ENCODE data around the gene SLC25A39. TPM values are rescaled to one million over a fixed set of nuclear protein-coding genes. Genes with fewer than 3 reads are reported as not detected.

SLC25A39 gene
- total RNA-seq, 1 donor from 2014 or later: 93.1 TPM

DNA sequence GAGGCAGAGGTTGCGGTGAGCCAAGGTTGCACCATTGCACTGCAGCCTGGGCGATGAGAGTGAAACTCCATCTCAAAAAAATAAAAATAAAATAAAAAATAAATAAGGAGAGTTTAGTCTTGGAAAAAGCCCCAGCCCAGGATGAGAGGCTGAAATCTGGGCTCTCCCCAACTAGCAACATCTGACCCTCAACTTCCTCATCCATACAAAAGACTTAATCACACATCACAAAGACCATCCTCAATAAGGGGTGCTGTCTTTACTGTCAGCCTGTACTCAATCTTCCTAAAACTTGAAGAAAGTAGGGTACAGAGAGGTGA, 45.3 kb downstream of the SLC25A39 start:
- TF ChIP-seq POLR2A (IDR thresholded peaks at IDR 0.05) (no peak), POLR2AphosphoS5 (IDR thresholded peaks at IDR 0.05; ENCODE audit: insufficient read depth in 1 of 2, low read depth in 1 of 2) (no peak)
- TF ChIP-seq, protein P1, sequence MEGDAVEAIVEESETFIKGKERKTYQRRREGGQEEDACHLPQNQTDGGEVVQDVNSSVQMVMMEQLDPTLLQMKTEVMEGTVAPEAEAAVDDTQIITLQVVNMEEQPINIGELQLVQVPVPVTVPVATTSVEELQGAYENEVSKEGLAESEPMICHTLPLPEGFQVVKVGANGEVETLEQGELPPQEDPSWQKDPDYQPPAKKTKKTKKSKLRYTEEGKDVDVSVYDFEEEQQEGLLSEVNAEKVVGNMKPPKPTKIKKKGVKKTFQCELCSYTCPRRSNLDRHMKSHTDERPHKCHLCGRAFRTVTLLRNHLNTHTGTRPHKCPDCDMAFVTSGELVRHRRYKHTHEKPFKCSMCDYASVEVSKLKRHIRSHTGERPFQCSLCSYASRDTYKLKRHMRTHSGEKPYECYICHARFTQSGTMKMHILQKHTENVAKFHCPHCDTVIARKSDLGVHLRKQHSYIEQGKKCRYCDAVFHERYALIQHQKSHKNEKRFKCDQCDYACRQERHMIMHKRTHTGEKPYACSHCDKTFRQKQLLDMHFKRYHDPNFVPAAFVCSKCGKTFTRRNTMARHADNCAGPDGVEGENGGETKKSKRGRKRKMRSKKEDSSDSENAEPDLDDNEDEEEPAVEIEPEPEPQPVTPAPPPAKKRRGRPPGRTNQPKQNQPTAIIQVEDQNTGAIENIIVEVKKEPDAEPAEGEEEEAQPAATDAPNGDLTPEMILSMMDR (IDR thresholded peaks at IDR 0.05): no peak
- no peaks in the 10 kb centered on the region for H3K27me3 ChIP-seq
- no peaks in the 10 kb centered on the region for H3K36me3 ChIP-seq
- H3K4me1 ChIP-seq: no peaks in the 10 kb centered on the region
- H3K9me3 ChIP-seq: no peaks in the 10 kb centered on the region
- intact Hi-C loops (cut with DNase I): no loop called here
- no peak overlapping the region for H3K4me3 ChIP-seq
- H3K27ac ChIP-seq: no peak overlapping the region
- no peak for DNase-seq (ENCODE audit: extremely low spot score in 2 of 2)

DNA sequence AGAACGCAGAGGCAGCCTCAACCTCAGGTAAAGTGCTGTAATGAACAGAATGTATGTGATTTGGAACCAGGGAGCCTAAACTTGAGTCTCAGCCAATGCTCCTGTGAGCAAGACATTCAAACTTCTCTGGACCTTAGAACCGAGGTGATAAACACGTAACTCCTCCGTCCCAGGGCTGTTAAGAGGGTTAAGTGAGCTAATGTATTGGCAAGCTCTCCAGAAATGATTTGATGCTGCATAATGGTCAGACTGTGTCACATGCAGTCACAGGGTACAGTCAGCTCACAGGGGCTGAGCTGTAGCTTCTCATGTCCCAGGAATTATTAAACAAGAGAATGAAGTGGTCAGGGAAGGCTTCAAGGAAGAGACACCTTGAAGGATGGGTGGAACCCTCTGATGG, 46.6 kb downstream of the SLC25A39 start:
- no peak for DNase-seq (ENCODE audit: extremely low spot score in 2 of 2)
- no peak overlapping the region for H3K4me3 ChIP-seq
- H3K27ac ChIP-seq: no peak overlapping the region
- no peaks in the 10 kb centered on the region for H3K9me3 ChIP-seq
- TF ChIP-seq POLR2A (IDR thresholded peaks at IDR 0.05) (no peak), POLR2AphosphoS5 (IDR thresholded peaks at IDR 0.05; ENCODE audit: insufficient read depth in 1 of 2, low read depth in 1 of 2) (no peak)
- TF ChIP-seq, protein P1 (IDR thresholded peaks at IDR 0.05): no peak
- no peaks in the 10 kb centered on the region for H3K36me3 ChIP-seq
- no peaks in the 10 kb centered on the region for H3K27me3 ChIP-seq
- H3K4me1 ChIP-seq: no peaks in the 10 kb centered on the region
- intact Hi-C loops (cut with DNase I): no loop called here

DNA sequence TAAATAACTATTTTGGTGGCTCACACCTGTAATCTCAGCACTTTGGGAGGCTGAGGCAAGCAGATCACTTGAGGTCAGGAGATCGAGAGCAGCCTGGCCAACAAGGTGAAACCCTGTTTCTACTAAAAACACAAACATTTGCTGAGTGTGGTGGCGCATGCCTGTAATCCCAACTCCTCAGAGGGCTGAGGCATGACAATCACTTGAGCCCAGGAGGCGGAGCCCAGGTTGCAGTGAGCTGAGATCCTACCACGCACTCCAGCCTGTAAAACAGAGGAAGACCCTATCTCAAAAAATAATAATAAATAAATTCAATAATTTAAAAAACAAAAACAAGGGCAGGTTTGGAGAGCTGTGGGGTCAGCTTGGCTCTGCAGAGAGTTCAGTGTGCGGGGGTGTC, 51.0 kb downstream of the SLC25A39 start:
- TF ChIP-seq, protein P1 (IDR thresholded peaks at IDR 0.05): no peak
- TF ChIP-seq POLR2A (IDR thresholded peaks at IDR 0.05): no peak

DNA sequence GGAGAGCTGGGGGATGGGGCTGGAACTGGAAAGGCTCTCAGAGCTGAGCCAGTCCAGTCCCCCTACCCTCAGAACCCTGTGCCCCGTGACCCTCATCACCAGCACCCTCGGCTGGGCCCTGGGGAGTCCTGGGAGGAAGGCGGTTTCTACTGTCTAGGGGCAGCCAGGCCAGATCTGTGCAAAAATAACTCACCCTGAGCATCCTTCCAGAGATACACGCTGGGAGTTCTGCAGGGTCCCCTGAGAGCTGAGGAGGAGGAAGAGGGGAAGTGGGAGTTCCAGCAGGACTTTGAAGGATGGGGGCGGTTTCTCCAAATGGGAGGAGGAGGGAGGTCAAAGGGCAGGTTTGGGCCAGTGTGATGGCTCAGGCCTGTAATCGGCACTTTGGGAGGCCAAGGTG, 51.7 kb downstream of the SLC25A39 start:
- H3K27me3 ChIP-seq: no peaks in the 10 kb centered on the region
- H3K27ac ChIP-seq: no peak overlapping the region
- no peaks in the 10 kb centered on the region for H3K36me3 ChIP-seq
- H3K4me3 ChIP-seq: no peak overlapping the region
- no peaks in the 10 kb centered on the region for H3K4me1 ChIP-seq
- DNase-seq (ENCODE audit: extremely low spot score in 2 of 2): no peak
- intact Hi-C loops (cut with DNase I): no loop called here
- no peaks in the 10 kb centered on the region for H3K9me3 ChIP-seq
- TF ChIP-seq POLR2AphosphoS5 (IDR thresholded peaks at IDR 0.05; ENCODE audit: insufficient read depth in 1 of 2, low read depth in 1 of 2) (no peak), POLR2A (IDR thresholded peaks at IDR 0.05) (no peak)
- TF ChIP-seq, protein P1 (IDR thresholded peaks at IDR 0.05): no peak

More for the DNA sequence above, 51.0 kb downstream of the SLC25A39 start:
- DNase-seq (ENCODE audit: extremely low spot score in 2 of 2): no peak
- no peaks in the 10 kb centered on the region for H3K27me3 ChIP-seq
- no peaks in the 10 kb centered on the region for H3K36me3 ChIP-seq
- intact Hi-C loops (cut with DNase I): no loop called here
- H3K4me1 ChIP-seq: no peaks in the 10 kb centered on the region
- no peak overlapping the region for H3K4me3 ChIP-seq
- no peaks in the 10 kb centered on the region for H3K9me3 ChIP-seq
- no peak overlapping the region for H3K27ac ChIP-seq

DNA sequence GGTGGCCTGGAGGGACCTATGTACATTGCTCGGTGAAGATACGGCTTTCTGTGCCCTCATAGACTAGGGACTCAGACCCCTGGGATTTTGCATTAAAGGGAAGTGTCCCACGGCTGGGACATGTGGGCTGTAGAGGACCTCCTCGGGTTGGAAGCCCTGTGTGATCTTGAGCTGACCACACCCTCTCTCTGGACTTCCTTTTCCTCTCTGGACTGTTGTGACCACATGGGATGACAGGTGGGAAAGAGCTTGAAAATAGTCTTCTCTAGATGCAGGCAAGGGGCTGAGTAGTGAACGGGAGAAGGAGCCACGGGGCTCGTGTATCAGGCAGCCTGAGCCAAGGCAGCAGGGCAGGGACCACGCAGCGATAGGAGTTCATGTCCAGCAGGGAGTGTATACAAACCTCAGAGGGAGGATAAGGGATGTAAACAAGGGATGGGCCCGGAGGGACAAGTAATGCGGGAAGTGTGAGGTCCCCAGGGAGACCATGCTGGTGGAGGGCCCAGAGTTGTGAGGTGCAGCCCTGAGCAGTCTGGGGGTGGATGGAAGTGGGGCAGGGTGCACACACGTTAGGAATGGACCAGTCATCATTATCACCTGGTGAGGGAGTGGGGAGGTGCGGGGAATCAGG, 52.2 kb downstream of the SLC25A39 start:
- Histone ChIP-seq H3K9me3 (no peaks in the 10 kb centered on the region), H3K36me3 (no peaks in the 10 kb centered on the region), H3K4me3 (no peak overlapping the region), H3K27ac (no peak overlapping the region), H3K27me3 (no peaks in the 10 kb centered on the region), H3K4me1 (no peaks in the 10 kb centered on the region)
- no peak for TF ChIP-seq POLR2A (IDR thresholded peaks at IDR 0.05)
- TF ChIP-seq, protein P1 (IDR thresholded peaks at IDR 0.05): no peak
- intact Hi-C loops (cut with DNase I): no loop called here
- no peak for DNase-seq (ENCODE audit: extremely low spot score in 2 of 2)

Small RNA genes lying within 50 kb of the gene (small RNA-seq; reads per million reads assigned to genes)
- gene RF00012 (not detected), gene RN7SL507P (not detected), gene RNU6-453P (not detected)

Other genes with a start within 250 kb of the SLC25A39 start
- 86.9 TPM for gene HDAC5, start 201.2 kb downstream of the SLC25A39 start, total RNA-seq
- gene HROB, start 182.9 kb downstream of the SLC25A39 start, total RNA-seq: 2.0 TPM
- not detected for gene ASB16, start 154.1 kb downstream of the SLC25A39 start, total RNA-seq
- gene TMUB2, start 137.9 kb downstream of the SLC25A39 start, total RNA-seq: 34.9 TPM
- 27.3 TPM for gene ATXN7L3, start 124.9 kb downstream of the SLC25A39 start, total RNA-seq
- 53.5 TPM for gene UBTF, start 105.1 kb downstream of the SLC25A39 start, total RNA-seq
- gene SLC4A1, start 56.7 kb downstream of the SLC25A39 start, total RNA-seq: not detected
- gene RUNDC3A, start 16.2 kb downstream of the SLC25A39 start, total RNA-seq: 2.0 TPM
- gene GRN, start 20.5 kb upstream of the SLC25A39 start, total RNA-seq: 268 TPM
- gene FAM171A2, start 39.0 kb upstream of the SLC25A39 start, total RNA-seq: 4.2 TPM
- 2.0 TPM for gene ITGA2B, start 64.8 kb upstream of the SLC25A39 start, total RNA-seq
- gene GPATCH8, start 178.6 kb upstream of the SLC25A39 start, total RNA-seq: 39.0 TPM
- gene FZD2, start 232.7 kb upstream of the SLC25A39 start, total RNA-seq: 7.6 TPM

Data from vagina (tissue), 2 donors.